Activated CD4-positive, alpha-beta T cell treated with anti-CD3 and anti-CD28 coated beads for 24 hours (primary cell): ENCODE measurements around the gene CLCN6.

Experiments used
- DNase-seq, 2 donors: peaks; one replicate each; pipeline ENCODE4 v3.0.0-alpha.2; 2020; ENCODE audit warnings: low read depth in 2 of 2

CLCN6 gene

DNA sequence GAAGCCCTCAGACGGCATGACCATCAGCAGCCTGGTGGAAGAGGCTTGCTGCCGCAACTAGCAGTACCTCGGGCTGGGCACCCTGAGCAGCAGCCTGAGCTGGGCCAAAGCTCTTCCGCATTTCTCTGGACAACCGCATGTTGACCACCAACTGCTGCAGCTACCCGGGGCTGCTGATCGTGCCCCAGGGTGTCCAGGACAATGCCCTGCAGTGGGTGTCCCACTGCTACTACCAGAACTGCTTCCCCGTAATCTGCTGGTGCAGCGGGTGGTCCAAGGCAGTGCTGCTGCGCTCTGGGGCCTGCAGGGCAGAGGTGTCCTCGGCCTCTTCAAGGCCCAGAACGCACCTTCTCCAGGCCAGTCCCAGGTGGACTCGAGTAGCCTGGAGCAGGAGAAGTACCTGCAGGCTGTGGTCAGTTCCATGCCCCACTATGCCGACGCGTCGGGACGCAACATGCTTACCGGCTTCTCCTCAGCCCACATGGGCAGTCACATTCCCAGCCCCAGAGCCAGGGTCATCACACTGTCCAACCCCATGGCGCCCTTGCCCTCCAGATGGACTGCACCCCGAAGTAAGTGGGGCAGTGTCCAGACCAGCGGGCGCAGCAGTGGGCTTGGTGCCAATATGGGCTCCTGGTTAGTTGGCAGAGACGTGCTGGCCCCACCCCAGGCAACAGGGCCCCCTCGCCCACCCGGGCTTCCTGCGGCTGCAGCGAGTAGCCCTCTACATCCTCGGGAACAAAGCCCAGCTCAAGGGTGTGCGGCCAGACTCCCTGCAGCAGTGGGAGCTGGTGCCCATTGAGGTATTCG is 72.3 kb downstream of the CLCN6 start:
- DNase-seq: no peak

DNA sequence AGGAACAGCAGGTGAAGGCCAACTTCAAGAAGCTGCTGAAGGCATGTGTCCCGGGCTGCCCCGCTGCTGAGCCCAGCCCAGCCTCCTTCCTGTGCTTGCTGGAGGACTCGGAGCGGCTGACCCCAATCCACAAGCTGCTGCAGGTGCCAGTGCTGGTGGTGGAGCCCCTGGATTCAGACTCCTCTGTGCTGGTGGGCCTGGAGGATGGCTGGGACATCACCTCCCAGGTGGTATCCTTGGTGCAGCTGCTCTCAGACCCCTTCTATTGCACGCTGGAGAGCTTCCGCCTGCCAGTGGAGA is 72.8 kb downstream of the CLCN6 start:
- no peak for DNase-seq

- DNase-seq: no peak
Measured at GRCh38 chr1:11879311-11880180, 73.6 kb downstream of the CLCN6 start.

DNA sequence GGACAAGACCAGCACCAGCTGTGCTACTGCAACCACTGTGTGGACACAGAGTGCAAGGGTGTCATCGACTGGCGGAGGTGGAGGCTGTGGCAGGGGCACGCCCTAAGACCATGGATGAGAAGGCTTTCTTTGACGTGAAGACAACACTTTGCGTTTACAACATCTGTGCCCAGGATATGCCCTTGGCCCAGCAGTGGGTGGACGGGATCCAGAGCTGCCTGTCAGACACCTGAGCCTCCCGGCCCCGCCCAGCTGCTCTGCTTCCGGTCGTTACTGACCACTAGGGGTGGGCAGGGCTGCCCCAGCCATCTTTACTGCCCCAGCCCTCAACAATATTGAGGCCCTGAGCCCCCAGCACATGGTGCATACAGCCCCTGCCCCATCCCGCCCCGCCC is 74.2 kb downstream of the CLCN6 start:
- DNase-seq: no peak

DNA sequence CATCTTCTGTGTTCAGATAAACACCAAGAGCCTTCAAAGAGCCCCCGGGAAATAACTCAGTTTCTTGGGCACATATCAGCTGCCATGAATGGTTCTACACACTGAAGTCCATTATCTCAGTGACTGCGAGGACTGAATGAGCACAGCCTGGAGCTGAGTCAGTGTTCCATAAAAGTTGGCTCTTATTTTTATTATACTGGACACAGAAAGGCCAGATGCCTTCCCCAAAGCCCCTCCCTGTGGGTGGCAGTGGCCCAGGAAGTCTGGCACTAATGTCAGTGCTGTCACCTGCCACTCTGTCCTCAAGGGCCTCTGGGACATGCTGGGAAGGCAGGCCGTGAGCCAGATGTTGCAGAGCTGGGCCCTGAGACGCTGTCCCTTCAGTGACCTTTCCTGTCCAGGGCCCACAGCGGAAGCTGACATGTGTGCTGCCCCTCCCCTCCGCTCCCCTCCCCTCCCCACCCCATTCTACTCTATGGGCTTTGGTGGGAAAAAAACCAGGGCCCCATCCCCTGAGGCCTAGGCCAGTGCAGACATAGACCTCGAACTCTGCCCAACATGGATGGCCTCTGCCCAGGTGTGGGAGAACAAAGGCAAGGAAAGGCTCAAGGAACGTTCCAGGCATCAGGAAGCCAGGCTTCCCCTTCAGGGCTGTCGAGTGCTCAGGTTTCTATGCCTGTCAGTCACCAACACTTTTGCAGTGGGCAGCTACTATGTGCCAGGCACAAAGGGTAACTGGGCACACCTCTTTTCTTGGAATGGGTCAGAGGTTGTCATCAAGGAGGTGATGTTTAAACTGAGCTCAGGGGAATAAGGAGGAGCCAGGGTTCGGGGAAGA is 75.1 kb downstream of the CLCN6 start:
- no peak for DNase-seq

DNA sequence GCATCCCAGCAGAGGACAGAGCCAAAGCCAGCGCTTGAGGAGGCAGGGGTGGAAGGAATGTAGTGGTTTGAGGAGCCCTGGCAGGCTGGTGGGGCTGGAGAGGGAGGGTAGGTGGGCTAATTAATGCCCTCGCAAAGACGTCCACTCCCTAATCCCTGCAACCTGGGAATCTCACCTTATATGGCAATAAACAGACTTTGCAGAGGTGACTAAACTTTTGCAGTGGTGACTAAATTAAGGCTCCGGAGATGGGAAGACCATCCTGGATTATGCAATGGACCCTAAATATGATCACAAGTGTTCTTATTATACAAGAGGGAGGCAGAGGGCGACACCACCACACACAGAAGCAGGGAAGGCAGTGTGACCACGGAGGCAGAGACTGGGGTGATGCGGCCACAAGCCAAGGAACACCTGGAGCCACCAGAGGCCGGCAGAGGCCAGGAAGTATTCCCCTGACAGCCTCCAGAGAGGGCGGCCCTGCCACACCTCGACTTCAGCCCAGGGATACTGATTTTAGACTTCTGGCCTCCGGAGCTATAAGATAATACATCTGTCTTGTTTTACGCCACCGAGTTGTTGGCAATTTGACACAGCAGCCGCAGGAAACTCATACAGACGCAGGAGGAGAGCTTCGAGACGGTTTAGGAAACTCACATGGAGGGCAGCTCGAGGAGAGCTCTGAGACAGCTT is 75.9 kb downstream of the CLCN6 start:
- no peak for DNase-seq

DNA sequence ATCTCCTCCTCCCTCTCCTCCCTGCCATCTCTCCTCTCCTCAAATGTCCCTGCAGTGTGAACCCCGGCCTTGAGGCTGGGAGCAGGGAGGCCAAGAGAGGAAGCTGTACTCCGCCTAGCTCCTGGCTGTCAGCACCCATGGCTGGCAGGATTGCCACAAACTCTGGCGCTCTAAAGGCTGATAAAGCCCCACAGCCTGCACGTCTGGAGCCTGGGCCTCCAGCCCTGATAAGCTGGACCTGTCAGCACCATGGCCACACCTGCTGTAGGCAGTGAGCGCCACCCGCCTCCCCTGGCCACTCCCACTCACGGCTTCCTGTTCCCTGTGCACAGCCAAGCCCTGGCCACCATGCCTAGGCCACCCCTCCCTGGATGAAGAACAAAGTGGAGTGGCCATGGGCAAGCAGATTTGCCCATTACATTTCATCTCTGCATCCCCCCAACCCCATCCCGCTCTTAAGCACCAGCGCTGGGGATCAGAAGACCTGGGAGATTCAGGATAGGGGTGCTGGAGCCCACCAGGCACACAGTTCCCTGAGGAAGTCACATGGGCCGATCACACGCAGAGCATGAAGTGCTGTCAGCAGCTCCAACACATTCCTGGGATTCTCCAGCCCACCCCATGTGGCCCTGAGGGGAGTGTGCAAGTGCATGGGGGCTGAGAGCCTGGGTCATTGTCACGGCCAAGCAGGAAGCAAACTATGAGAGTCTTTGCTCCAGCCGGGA is 77.0 kb downstream of the CLCN6 start:
- DNase-seq: no peak

- DNase-seq: no peak
Measured at GRCh38 chr1:11885916-11886315, 79.9 kb downstream of the CLCN6 start.

DNA sequence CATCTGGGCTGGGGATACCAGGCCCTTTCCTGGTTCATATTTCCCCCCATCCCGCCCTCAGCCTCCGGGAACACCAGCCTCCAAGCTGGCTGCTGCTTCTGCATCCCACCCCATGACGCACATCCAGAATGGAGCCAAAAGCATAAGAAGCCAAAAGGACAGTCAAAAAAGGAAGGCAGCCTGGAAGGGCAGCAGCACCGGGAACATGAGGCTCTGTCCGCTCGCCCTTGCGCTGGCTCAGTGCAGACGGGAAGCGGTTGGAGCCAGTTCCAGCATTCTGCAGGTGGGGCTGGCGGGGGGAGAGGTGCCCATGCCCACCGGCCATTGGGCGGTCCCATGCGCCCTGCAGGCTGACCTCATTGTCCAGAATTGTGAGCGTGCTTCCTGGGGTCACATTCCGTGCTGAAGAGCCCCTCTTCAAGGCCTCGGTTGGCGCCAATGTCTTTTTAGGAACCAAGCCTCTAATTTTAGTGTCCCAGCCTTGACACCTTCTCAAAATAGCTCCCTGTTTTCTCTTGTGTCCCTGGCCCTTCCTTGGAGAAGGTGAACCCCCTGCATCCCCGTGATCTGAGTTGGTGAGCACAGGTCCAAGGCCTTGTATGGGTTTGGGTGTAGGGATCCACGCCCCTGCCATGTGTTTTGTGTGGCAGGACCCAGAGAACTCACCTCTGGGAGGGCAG is 81.1 kb downstream of the CLCN6 start:
- no peak for DNase-seq

- DNase-seq: no peak
Measured at GRCh38 chr1:11887666-11888007, 81.6 kb downstream of the CLCN6 start.

DNA sequence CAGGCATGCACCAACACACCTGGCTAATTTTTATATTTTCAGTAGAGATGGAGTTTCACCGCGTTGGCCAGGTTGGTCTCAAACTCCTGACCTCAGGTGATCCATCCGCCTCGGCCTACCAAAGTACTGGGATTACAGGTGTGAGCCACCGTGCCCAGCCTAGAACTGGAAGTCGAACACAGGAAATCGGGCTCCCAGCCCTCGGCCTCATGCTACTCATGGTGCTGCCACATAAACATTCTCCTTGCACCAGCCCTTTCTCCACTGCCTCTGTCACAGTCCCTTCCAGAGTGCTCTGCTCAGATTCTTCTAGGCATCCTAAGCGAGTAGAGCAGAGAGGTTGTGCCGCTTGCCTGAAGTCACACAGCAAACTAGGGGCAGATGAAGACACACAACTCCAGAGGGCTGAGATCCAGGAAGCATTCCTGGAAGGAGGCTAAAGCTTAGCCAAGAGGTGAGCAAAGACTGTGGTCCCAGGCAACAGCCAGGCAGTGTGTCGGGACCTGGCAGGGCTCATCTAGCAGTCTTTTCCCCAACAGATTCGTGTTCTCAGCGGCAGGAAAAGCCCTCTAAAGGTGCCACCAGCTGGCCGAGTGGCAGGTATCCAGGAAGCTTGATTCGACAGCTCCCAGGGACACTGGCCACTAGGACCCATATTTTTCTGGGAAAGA is 82.3 kb downstream of the CLCN6 start:
- DNase-seq: no peak

GRCh38 chr1:11888877-11889208 is 82.9 kb downstream of the CLCN6 start:
- no peak for DNase-seq

GRCh38 chr1:11891433-11892186 is 85.6 kb downstream of the CLCN6 start:
- no peak for DNase-seq
